HepG2 (cell line): ENCODE data around the gene NRDE2. TPM values are rescaled to one million over a fixed set of nuclear protein-coding genes. Genes with fewer than 3 reads are reported as not detected.

Source experiments
- ATAC-seq: fragments of 200-7000 bp; cut with Tn5 transposase; 3 replicates; pipeline ENCODE4 v1.9.1; 2020; ENCODE audit warnings: mild to moderate bottlenecking, moderate library complexity
- BruUV-seq: library from RNA; stranded (reverse); fragments of 400-500 nt; replicated peaks from 2 replicates; lab custom pipeline; 2021; lab: Mats Ljungman, UMichigan
- CTCF ChIA-PET: fragments of 300-600 bp; formaldehyde crosslinking; extraction: SDS; loops from one replicate; lab custom pipeline; 2021; ENCODE audit warnings: low total read pairs, inconsistent platforms, low intra/inter-chr PET ratio; lab: Yijun Ruan, JAX
- POLR2A ChIA-PET: fragments of 350-600 bp; sonication (Branson Sonifier 250); formaldehyde crosslinking; loops from one replicate; lab custom pipeline; 2020; ENCODE audit warnings: antibody characterized with exemption, inconsistent platforms; lab: Yijun Ruan, JAX
- DNase-seq: peaks from one replicate; pipeline ENCODE4 v3.0.0-alpha.2; 2015; ENCODE audit warnings: low spot score
- FAIRE-seq: peaks from 3 replicates; lab custom pipeline; 2011; peaks lifted over from hg19 to GRCh38; lab: Jason Lieb, UNC
- H2AFZ ChIP-seq: one replicate; pipeline ENCODE4 v1.6.1; 2011; ENCODE audit warnings: low read length, inconsistent platforms
- H3K27ac ChIP-seq: fragments of 300-600 bp; 3 replicates; pipeline ENCODE4 v1.8.0; 2011; ENCODE audit warnings: mixed run types, mild to moderate bottlenecking, mixed read lengths, low read length, inconsistent platforms; ENCODE audit not compliant: insufficient read depth; ENCODE audit errors: extremely low read length
- H3K27me3 ChIP-seq, 2 experiments: fragments of 200-600 bp in 1 of 2; 2 replicates in 1 of 2; 3 replicates in 1 of 2; pipeline versions ENCODE4 v1.6.0 to v1.8.0; 2011; ENCODE audit warnings: low read length in 2 of 2, mild to moderate bottlenecking in 2 of 2, moderate library complexity in 2 of 2, inconsistent platforms in 1 of 2; ENCODE audit not compliant: insufficient read depth in 2 of 2, control insufficient read depth in 1 of 2
- H3K36me3 ChIP-seq, 2 experiments: fragments of 200-600 bp in 1 of 2; replicated peaks in 1 of 2; 2 replicates in 1 of 2; 3 replicates in 1 of 2; pipeline versions ENCODE4 v1.5.1 to v1.8.0; 2011; ENCODE audit warnings: low read length in 2 of 2, inconsistent platforms in 1 of 2; ENCODE audit not compliant: insufficient read depth in 2 of 2, control insufficient read depth in 1 of 2
- H3K4me1 ChIP-seq: 2 replicates; pipeline ENCODE4 v1.5.1; 2012; ENCODE audit warnings: low read length, inconsistent platforms; ENCODE audit not compliant: insufficient read depth
- H3K4me2 ChIP-seq: 2 replicates; pipeline ENCODE4 v1.6.0; 2011; ENCODE audit warnings: low read depth, low read length, inconsistent platforms
- H3K4me3 ChIP-seq, 3 experiments: fragments of 200-600 bp in 1 of 3; sonication (generic), shearing (Covaris generic) in 1 of 3; replicated peaks in 1 of 3; 2 replicates each; pipeline ENCODE4 v1.5.1; 2011 to 2016; ENCODE audit warnings: low read length in 3 of 3, inconsistent platforms in 2 of 3, low read depth in 2 of 3, mild to moderate bottlenecking in 2 of 3, control low read depth in 1 of 3, mixed read lengths in 1 of 3; ENCODE audit not compliant: insufficient read depth in 1 of 3
- H3K79me2 ChIP-seq: one replicate; pipeline ENCODE4 v1.6.1; 2011; ENCODE audit warnings: low read length, inconsistent platforms; ENCODE audit not compliant: insufficient read depth
- H3K9ac ChIP-seq: 2 replicates; pipeline ENCODE4 v1.6.0; 2011; ENCODE audit warnings: mild to moderate bottlenecking, low read depth, low read length, inconsistent platforms; ENCODE audit not compliant: insufficient read depth
- H3K9me3 ChIP-seq: 2 replicates; pipeline ENCODE4 v1.5.1; 2012; ENCODE audit warnings: mild to moderate bottlenecking, low read length
- H4K20me1 ChIP-seq: 2 replicates; pipeline ENCODE4 v1.6.0; 2011; ENCODE audit warnings: inconsistent platforms, mild to moderate bottlenecking, low read length, moderate library complexity; ENCODE audit not compliant: insufficient read depth
- BORCS8-MEF2B ChIP-seq: sonication (generic); formaldehyde crosslinking; IDR thresholded peaks from 2 replicates; pipeline ENCODE4 v1.8.0; 2022; ENCODE audit warnings: mild to moderate bottlenecking, missing genetic modification reagents
- CHD2 ChIP-seq: IDR thresholded peaks from 2 replicates; pipeline ENCODE4 v1.6.1; 2011; ENCODE audit warnings: low read depth, low read length, improper control_type of control experiment
- DR1 ChIP-seq: sonication (generic); formaldehyde crosslinking; IDR thresholded peaks from 2 replicates; pipeline ENCODE4 v1.8.0; 2021; ENCODE audit warnings: mild to moderate bottlenecking, missing genetic modification reagents, inconsistent platforms
- FLYWCH1 ChIP-seq: sonication (generic); formaldehyde crosslinking; IDR thresholded peaks from 2 replicates; pipeline ENCODE4 v1.8.1; 2023; ENCODE audit warnings: mild to moderate bottlenecking, missing genetic modification reagents
- LRRFIP1 ChIP-seq: sonication (generic); formaldehyde crosslinking; conservative IDR thresholded peaks from 2 replicates; pipeline ENCODE4 v1.4.0; 2020; ENCODE audit warnings: missing genetic modification reagents
- NAIF1 ChIP-seq: sonication (generic); formaldehyde crosslinking; IDR thresholded peaks from 2 replicates; pipeline ENCODE4 v1.5.0; 2020; ENCODE audit warnings: mild to moderate bottlenecking, missing genetic modification reagents, borderline replicate concordance
- RARA ChIP-seq: IDR thresholded peaks from 2 replicates; pipeline ENCODE4 v1.6.1; 2016; ENCODE audit warnings: missing genetic modification reagents, missing compliant biosample characterization
- SNRNP70 ChIP-seq: fragments of 200-400 bp; formaldehyde crosslinking; IDR thresholded peaks from 2 replicates; pipeline ENCODE4 v1.6.1; 2017; ENCODE audit warnings: mild to moderate bottlenecking, low read depth, low read length, moderate library complexity
- STAG1 ChIP-seq: sonication (generic); formaldehyde crosslinking; IDR thresholded peaks from 2 replicates; pipeline ENCODE4 v1.4.0; 2020; ENCODE audit warnings: missing genetic modification reagents
- TOE1 ChIP-seq: sonication (generic); formaldehyde crosslinking; IDR thresholded peaks from 2 replicates; pipeline ENCODE4 v1.4.0; 2020; ENCODE audit warnings: mild to moderate bottlenecking, missing genetic modification reagents
- TSC22D2 ChIP-seq: sonication (generic); formaldehyde crosslinking; IDR thresholded peaks from 2 replicates; pipeline ENCODE4 v1.5.1; 2020; ENCODE audit warnings: missing genetic modification reagents, mild to moderate bottlenecking, borderline replicate concordance
- ZBTB46 ChIP-seq: sonication (generic); formaldehyde crosslinking; IDR thresholded peaks from 2 replicates; pipeline ENCODE4 v1.4.0; 2020; ENCODE audit warnings: mild to moderate bottlenecking, missing genetic modification reagents, borderline replicate concordance
- WGBS: methylation state at CpG from one replicate; pipeline ENCODE4 v1.1.6; 2017; ENCODE audit warnings: low lambda C conversion rate; 5-methylcytosine and 5-hydroxymethylcytosine counted together
- in situ Hi-C: cut with HindIII; loops from 2 replicates; pipeline ENCODE4 v1.10.0; 2017; ENCODE audit warnings: low pct_unique_long_range_greater_than_20kb; ENCODE audit not compliant: extremely low pct_ligation_motif_present
- intact Hi-C: fragments of 100-400 bp; cut with micrococcal nuclease; formaldehyde crosslinking; loops from one replicate; pipeline ENCODE4 v1.10.0; 2022; ENCODE audit not compliant: unreplicated experiment
- polyA plus RNA-seq, 8 experiments: library from polyadenylated mRNA; depleted of rRNA in 3 of 8; stranded (reverse) in 7 of 8; unstranded in 1 of 8; fragments of >200 nt; fragmentation: Illumina TruSeq in 4 of 8; extraction: Trizol in 4 of 8; gene quantifications; 2 replicates each; pipeline versions ENCODE4 v1.2.1 to v1.2.3, GENCODE V29; 2011 to 2016; ENCODE audit warnings: low read depth in 4 of 8, missing spikeins in 1 of 8, mixed read lengths in 1 of 8; ENCODE audit not compliant: insufficient read depth in 1 of 8
- total RNA-seq, 5 experiments: library from RNA; depleted of rRNA; stranded (reverse); fragments of >200 nt; fragmentation: Illumina TruSeq; extraction: Trizol; gene quantifications; 2 replicates each; pipeline ENCODE4 v1.2.3, GENCODE V29; 2016; ENCODE audit warnings: low read depth in 1 of 5
- TF ChIP-seq, protein P1 (sequence below): sonication (generic); formaldehyde crosslinking; IDR thresholded peaks from 2 replicates; pipeline ENCODE4 v1.4.0; 2020; ENCODE audit warnings: missing genetic modification reagents

The NRDE2 gene
- total and polyA plus RNA-seq, 2 of the 13 experiments (the other 11 are each of a cell fraction or from before 2014, with no cell fraction given): 5.6 to 12.5 TPM

DNA sequence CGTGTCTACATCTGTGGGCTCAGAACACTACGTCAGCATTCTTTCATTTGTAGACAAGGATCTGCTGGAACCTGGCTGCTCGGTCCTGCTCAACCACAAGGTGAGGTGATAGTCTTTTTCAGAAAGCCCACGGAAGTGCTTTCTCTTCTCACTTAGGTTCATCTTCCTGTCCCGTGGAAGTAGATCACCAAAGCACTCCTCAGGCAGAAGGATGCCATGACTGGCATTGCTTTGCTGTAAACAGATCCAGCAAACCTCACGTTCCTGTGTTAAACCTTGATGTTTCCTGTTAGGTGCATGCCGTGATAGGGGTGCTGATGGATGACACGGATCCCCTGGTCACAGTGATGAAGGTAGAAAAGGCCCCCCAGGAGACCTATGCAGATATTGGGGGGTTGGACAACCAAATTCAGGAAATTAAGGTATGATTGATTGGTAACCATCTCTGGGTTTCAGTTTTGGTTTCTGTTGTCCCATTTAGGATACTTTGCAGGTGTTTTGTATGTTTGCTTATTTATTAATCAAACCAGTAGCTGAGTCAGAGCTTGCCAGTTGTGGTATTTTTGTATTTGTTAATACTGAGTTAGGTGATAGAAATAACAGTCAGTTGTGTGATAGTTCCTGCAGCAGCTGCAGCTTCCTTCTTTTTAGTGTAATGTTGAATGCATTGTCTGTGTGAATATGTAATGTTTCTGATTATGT lies 67.8 kb downstream of the NRDE2 start:
- no peak for FAIRE-seq
- Histone ChIP-seq H3K79me2 (peaks cover 2% of the 10 kb centered on the region), H3K9ac (no peak overlapping the region), H2AFZ (no peak overlapping the region), H3K27me3 (no peaks in the 10 kb centered on the region), H4K20me1 (no peaks in the 10 kb centered on the region), H3K4me1 (peaks cover 3% of the 10 kb centered on the region), H3K36me3 (peaks cover 23 to 69% of the 10 kb centered on the region in 2 experiments), H3K27ac (no peak overlapping the region), H3K4me3 (no peak overlapping the region), H3K4me2 (no peak overlapping the region), H3K9me3 (no peaks in the 10 kb centered on the region)
- WGBS: 86% methylated on average over 8 of the region's 8 CpGs
- ChIA-PET CTCF (no interaction called here), POLR2A (no interaction called here)
- intact Hi-C loops: no loop called here
- in situ Hi-C loops: no loop called here
- no peak for ATAC-seq
- TF ChIP-seq NAIF1 (CRISPR knock-in tag): no peak
- no peak for TF ChIP-seq LRRFIP1
- TF ChIP-seq DR1: no peak
- no peak for TF ChIP-seq TOE1
- TF ChIP-seq BORCS8-MEF2B (CRISPR knock-in tag): no peak
- TF ChIP-seq, protein P1, sequence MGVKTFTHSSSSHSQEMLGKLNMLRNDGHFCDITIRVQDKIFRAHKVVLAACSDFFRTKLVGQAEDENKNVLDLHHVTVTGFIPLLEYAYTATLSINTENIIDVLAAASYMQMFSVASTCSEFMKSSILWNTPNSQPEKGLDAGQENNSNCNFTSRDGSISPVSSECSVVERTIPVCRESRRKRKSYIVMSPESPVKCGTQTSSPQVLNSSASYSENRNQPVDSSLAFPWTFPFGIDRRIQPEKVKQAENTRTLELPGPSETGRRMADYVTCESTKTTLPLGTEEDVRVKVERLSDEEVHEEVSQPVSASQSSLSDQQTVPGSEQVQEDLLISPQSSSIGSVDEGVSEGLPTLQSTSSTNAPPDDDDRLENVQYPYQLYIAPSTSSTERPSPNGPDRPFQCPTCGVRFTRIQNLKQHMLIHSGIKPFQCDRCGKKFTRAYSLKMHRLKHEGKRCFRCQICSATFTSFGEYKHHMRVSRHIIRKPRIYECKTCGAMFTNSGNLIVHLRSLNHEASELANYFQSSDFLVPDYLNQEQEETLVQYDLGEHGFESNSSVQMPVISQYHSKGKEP (CRISPR knock-in tag): no peak
- no peak for TF ChIP-seq ZBTB46 (CRISPR knock-in tag)
- no peak for TF ChIP-seq STAG1 (CRISPR knock-in tag)
- no peak for TF ChIP-seq RARA
- TF ChIP-seq FLYWCH1 (CRISPR knock-in tag): no peak
- no peak for TF ChIP-seq TSC22D2
- no peak for TF ChIP-seq CHD2
- no peak for TF ChIP-seq SNRNP70
- no peak for DNase-seq
- BruUV-seq: no TSS peak
